Left cardiac atrium (tissue), 4 donors: ENCODE data around the gene OR11A1. TPM values are rescaled to one million over a fixed set of nuclear protein-coding genes. Genes with fewer than 3 reads are reported as not detected.

Source experiments
- ATAC-seq, 2 donors: fragments of 200-7000 bp; cut with Tn5 transposase; one replicate each; pipeline ENCODE4 v1.9.1; 2020; ENCODE audit warnings: mild to moderate bottlenecking in 2 of 2, moderate library complexity in 2 of 2
- DNase-seq: peaks from one replicate; pipeline ENCODE4 v3.0.0-alpha.2; 2020
- intact Hi-C, 2 donors: fragments of 100-400 bp; cut with DNase I; formaldehyde crosslinking; loops; one replicate each; pipeline versions ENCODE4 v1.14.1 to v1.15.1; 2022 to 2023
- total RNA-seq, 2 donors: library from RNA; stranded (reverse); fragmentation: NEBNext Ultra II Directional; extraction: Animal tissue kit (Norgen Biotek cat#: 25700); gene quantifications; one replicate each; pipeline ENCODE4 v1.2.1, GENCODE V29; 2021
- donor health status: DM: no; HTN: yes; CAD: no.
- donor health status: DM: no; HTN: yes; CAD: no; lungs with severe emphysema.
- donor health status: DM: yes; HTN: yes; CAD: no.
- donor health status: Dilated cardiomyopathy.

Gene OR11A1
- total RNA-seq, 2 donors from 2014 or later = not detected

GRCh38 chr6:29419516-29419915 lies 37.4 kb downstream of the OR11A1 start:
- ATAC-seq (no peak), DNase-seq (no peak)
- intact Hi-C loops = no loop called here

DNA sequence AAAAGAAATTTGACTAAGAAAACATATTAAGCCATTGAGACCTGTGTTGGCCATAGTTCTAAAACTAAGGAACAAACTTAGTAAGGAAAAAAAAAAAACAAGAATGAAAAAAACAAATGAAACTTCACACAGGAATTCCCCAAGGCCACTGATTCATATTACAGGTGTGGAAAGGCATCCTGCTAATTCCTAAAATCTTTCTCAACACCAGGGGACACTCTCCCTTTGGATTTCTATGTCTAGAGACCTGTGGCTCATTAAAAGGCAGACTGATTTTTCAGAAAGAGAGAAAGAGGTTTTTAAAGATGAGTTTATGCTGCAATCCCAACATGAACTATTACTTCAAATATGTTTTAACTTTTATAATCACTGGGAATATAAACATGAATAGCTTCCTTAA lies 42.3 kb downstream of the OR11A1 start, which contains the start of gene OR12D1:
Gene OR12D1, plus strand, starts transcription at position 341 of the 400 bp plus-strand sequence.
- DNase-seq (no peak), ATAC-seq (no peak)
- intact Hi-C loops = no loop called here

- DNase-seq (no peak), ATAC-seq (no peak)
- intact Hi-C loops = no loop called here
Measured at GRCh38 chr6:29403801-29404200, 53.1 kb downstream of the OR11A1 start.

GRCh38 chr6:29399525-29399924 lies 57.3 kb downstream of the OR11A1 start:
- ATAC-seq (no peak), DNase-seq (no peak)
- intact Hi-C loops = no loop called here

DNA sequence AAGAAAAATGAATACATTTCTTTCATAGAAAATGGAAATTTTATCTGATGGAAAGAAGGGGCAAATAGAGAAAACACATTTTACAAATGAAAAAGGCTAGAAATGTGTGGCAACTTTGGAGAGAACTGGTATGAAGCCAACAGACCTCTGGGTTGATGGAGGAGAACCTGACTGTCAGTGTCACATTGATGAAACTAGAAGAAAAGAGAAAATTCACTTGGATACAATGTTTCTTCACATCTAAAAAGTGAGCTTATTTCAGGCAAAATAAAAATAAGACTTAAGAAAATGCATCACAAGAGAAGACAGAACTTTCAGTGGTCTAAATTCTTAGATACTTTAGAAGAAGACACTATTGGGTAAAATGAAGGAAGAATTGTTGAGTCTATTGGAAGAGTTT lies 61.5 kb downstream of the OR11A1 start, which contains the start of gene OR12D2:
Gene OR12D2, plus strand, starts transcription at position 301 of the 400 bp plus-strand sequence. CDS start 1,069 bp downstream, outside the sequence.
- DNase-seq = no peak
- intact Hi-C loops = no loop called here
- no peak for ATAC-seq

DNA sequence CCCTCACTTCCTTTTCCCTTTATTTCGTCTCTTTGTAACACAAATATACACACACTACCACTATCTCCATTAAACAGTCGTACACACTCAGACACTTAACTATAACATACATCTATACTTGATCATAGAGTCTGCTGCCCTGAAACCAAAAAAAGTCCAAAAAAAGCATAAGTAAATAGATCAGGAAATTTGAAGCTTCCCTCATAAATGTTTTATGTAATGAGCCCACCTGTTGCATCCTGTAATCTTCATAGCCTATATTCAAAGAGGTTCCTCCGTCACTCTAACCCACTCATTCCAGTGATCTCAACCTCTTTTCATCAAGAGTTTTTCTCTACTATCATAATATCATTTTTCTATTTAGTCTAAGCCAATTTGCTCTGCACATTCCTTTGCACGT lies 68.3 kb downstream of the OR11A1 start:
- ATAC-seq = no peak
- no peak for DNase-seq
- intact Hi-C loops = no loop called here

DNA sequence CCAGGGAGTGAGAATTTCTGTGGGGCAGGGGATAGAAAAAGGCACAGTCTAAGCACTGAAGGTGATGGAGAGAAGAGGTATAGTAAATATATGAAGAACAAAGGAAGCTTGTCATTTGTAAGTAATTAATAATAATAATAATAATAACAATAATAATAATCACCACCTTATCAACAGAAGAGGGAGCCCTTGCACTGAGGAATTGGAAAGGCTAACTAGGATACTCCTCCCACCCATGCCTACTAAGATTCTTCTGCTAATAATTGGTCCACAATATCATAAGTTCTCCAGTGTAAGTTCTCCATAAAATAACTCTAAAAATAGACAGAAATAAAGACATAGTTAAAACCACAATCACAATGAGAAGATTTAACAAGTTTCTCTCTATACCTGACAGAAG lies 80.9 kb downstream of the OR11A1 start:
- intact Hi-C loops = no loop called here
- DNase-seq = no peak
- no peak for ATAC-seq

Other genes with a start within 250 kb of the OR11A1 start
- not detected for gene OR14J1, start 155.4 kb downstream of the OR11A1 start, total RNA-seq
- not detected for gene OR5V1, start 88.2 kb downstream of the OR11A1 start, total RNA-seq
- gene OR12D3, start 81.8 kb downstream of the OR11A1 start, total RNA-seq = not detected
- not detected for gene OR12D2, start 61.4 kb downstream of the OR11A1 start, total RNA-seq
- gene OR12D1, start 42.1 kb downstream of the OR11A1 start, total RNA-seq = not detected
- gene OR10C1, start 17.8 kb downstream of the OR11A1 start, total RNA-seq = not detected
- not detected for gene OR2H1, start 84 bp upstream of the OR11A1 start, total RNA-seq
- gene MAS1L, start 30.9 kb upstream of the OR11A1 start, total RNA-seq = under 1 TPM in 1 of 2 donors, not detected in 1; 0.24 TPM
- gene UBD, start 102.7 kb upstream of the OR11A1 start, total RNA-seq = not detected
- not detected for gene OR2H2, start 128.1 kb upstream of the OR11A1 start, total RNA-seq
- gene GABBR1, start 176.1 kb upstream of the OR11A1 start, total RNA-seq = 10 to 100 TPM; 22.4 to 32.7 TPM
- 1 to 10 TPM; 1.7 to 3.5 TPM for gene MOG, start 200.0 kb upstream of the OR11A1 start, total RNA-seq
- under 1 TPM; 0.24 to 0.50 TPM for gene ZFP57, start 224.1 kb upstream of the OR11A1 start, total RNA-seq